Measurements from ENCODE around the gene HNRNPAB.
"Not testable (repeated sequence)": the region's sequence is repeated elsewhere in the genome, so short reads cannot be mapped to it uniquely, and the experiment has no call there.

HNRNPAB gene

DNA sequence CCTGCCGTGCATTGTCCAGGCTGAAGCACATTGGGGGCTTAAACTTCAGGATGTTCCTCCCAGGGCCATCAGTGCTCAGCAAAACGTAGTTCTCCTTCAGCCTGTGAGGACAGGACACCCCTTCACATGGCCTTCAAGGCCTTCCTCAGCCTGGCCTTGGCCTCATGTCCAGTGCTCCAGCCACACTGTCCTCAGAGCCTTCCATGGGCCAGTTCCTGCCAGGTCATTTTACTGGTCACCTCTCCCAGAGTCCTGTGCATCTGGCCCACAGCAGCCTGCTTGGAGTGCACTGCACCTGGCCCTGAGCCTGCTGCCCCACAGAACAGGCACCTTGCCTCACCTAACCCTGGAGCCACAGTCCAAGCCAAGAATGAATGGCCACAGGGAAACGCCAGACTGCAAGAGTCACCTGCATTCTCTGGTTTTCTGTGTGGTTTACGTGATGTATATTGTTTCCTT lies 8.7 kb downstream of the HNRNPAB start:
- DNase-seq = no peak

GRCh38 chr5:178213748-178214151 lies 9.4 kb downstream of the HNRNPAB start:
- no peak for DNase-seq

- no peak for DNase-seq
These were observed 9.9 kb downstream of the HNRNPAB start for GRCh38 chr5:178214160-178214803.

- no peak for DNase-seq
These were observed 11.1 kb downstream of the HNRNPAB start for GRCh38 chr5:178215280-178216002.

- no peak for DNase-seq
These were observed 11.8 kb downstream of the HNRNPAB start for GRCh38 chr5:178216088-178216534.

DNA sequence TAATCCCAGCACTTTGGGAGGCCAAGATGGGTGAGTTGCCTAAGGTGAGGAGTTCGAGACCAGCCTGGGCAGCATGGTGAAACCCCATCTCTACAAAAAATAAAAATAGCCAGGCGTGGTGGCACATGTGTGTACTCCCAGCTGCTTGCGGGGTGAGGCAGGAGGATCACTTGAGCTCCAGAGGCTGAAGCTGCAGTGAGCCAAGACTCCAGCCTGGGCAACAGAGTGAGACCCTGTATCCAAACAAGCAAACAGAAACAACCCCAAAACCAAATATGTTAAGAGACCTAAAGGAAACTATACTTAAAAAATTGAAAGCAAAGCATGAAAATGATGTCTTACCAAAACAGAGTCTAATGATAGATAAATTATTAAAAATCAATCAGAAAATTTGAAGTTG lies 12.4 kb downstream of the HNRNPAB start:
- no peak for DNase-seq

DNA sequence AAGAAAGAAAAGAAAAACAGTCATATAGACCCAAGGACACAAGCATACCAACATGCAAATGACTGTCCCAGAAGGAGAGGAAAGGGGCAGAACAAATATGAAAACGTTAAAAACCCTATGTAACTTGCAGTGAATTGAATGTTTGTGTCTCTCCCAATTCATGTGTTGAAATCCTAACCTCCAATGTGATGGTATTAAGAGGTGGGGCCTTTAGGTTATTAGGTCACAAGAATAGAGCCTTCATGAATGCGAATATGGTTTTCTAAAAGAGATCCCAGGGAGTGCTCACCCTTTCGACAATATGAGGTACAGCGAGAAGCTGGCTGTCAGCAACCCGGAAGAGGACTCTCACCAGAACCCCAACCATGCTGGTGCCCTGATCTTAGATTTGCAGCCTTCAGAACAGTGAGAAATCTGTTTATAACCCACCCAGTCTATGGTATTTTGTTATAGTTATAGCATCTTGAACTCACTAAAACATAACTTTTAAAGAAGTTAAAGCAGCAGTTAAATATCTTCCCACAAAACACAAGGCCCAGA lies 14.0 kb downstream of the HNRNPAB start:
- no peak for DNase-seq

GRCh38 chr5:178218827-178219226 lies 14.5 kb downstream of the HNRNPAB start:
- DNase-seq = no peak

DNA sequence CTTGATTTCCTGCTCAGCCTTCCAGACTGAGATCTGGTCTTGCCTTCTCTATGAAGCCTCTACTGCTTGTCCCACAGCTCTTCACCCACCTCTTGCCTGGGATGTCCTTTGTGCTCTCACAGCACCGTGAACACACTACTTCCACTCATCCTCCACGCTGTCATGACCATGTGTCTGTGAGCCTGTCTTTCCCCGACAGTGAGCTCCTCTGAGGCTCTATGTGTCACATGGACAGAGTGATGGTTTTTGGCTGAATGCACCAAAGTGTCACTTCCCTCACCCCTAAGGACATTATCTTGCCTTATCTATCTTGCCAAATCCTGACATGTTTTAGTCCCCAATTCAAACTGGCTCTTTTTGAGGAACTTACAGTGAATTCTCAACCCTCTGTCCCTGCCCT lies 16.9 kb downstream of the HNRNPAB start:
- DNase-seq = no peak

- DNase-seq = no peak
These were observed 17.5 kb downstream of the HNRNPAB start for GRCh38 chr5:178221853-178222252.

GRCh38 chr5:178222292-178222691 lies 18.0 kb downstream of the HNRNPAB start:
- no peak for DNase-seq

DNA sequence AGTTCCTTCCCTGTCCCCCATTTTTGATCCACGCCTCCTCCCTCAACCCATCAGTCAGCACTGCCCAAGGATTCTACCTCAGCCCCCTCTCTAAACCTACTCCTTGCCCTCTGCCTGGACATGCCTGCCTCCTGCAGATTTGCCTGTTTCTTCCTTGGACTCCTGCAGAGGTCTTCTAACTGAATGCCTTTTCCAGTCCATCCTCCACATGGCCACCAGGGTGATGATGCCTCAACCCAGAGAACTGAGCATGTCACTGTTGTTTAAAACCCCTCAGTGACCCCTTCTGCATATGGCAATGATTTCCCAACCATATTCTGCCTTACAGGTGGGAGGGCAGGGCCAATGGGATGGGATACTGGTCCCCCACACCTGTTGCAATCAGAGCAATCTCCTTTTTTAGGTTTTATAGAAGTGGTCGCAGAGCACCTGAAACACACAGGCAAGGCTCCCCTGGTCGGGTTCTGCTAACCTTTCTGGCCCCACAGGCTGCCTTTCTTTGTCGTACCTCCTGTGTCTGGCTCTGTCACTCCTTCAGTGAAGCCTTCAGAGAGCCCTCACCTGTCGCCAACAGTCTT lies 19.0 kb downstream of the HNRNPAB start:
- no peak for DNase-seq

- no peak for DNase-seq
These were observed 19.5 kb downstream of the HNRNPAB start for GRCh38 chr5:178223828-178224335.

DNA sequence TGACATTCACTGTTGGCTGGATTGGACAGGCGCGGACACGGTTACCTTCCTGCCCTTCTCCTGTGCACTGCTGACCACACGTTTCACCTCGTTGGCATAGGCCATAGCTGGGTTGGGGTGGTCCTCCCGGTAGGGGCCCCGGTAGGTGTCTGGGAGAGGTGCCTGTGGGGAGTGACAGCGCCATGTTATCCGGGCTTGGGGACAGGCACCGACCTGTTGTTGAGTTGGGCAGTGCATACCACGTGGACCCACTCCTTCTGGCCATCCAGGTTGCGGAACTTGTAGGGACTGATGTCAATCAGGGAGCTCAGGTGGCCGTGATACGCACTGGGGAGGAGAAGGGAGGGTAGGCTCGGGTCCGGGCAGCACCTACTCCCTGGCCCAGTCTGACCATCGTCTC lies 20.1 kb downstream of the HNRNPAB start:
- no peak for DNase-seq

DNA sequence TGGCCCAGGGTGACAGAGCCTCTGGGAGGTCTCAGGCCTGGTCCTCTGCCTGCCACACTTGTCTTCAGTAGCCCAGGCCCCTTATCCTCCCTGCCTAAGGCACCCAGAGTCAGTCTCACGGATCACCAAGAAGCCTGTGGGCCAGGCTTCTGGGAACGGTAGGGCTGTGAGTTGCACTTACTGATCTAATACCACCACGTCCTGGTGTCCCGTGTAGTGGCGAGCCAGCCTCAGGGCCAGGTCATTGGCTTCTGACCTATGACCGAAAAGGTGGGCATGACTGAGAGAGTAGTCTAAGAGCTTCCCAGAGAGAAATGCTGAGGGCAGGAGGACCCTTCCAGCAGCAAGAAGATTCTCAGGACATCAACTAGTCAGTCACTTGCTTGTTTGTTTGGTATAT lies 20.8 kb downstream of the HNRNPAB start:
- no peak for DNase-seq

- no peak for DNase-seq
These were observed 22.9 kb downstream of the HNRNPAB start for GRCh38 chr5:178227138-178227659.

DNA sequence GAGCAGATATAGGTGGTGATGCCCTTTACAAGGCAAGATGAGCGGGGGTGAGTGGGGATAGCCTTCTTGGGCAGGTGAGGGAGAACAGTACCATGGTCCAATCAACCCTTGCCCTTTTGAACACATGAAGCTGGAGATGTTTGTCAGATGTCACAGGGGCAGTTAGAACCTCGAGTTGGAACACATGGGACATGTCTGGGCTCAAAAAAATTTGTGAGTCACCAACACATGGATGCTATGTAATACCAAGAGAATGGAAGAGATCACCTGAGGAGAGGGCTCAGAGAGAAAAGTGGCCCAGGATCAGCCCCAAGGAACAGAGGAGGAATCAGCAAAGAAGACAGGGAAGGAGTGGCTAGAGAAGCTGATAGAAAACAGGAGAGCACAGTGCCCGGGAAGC lies 23.6 kb downstream of the HNRNPAB start:
- DNase-seq = no peak

- DNase-seq = no peak
These were observed 24.3 kb downstream of the HNRNPAB start for GRCh38 chr5:178228609-178229008.

- not testable (repeated sequence) for DNase-seq
These were observed 24.8 kb downstream of the HNRNPAB start for GRCh38 chr5:178229111-178229510.

DNA sequence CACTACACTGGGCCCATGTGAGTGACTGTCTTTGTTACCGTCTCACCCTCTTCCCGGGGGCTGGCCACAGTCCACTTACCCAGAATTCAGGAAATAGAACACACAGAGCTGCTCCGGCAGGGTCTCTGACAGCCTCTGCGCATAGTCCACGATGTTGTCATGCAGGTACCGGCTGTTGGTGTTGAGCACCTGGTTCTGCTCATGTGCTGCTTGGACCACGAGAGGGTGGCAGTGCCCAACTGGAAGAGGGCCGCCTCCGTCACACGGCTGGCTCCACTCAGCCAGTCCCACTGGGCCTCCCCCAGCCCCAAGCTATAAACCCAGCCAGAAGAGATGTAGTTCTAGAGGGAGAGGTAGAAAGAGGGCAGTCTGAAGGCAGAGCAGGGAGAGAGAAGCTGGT lies 25.5 kb downstream of the HNRNPAB start:
- DNase-seq = no peak

DNA sequence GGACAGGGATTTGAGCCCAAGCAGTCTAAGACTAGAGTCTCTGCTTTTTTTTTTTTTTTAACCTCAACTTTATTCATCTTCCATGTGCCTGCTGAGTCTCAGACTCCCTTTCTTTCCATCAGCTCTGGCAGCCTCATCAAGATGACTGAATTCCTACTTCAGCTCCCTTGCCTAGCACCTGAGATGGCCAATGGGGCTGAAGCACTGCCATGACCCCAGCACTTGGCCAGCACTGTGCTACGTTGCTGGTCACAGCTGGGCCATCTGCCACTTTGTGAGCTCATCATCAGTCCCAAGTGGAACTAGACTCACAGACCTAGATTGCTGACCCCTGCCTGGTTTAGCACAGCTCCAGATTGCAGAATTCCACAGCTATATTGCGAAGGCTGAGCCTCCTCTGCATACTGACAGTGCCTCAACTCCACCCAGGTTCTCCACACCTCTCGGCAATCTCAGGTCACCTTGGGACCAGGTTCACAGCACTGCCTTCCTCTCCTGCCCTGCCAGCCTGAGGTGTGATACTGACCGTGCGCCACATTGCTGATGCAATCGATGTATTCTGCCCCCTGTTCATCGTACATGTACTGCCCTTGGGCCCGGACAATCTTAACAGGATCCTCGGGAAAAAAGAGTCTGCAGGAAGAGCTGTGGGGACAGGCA lies 26.7 kb downstream of the HNRNPAB start:
- DNase-seq = no peak

- DNase-seq = no peak
These were observed 27.3 kb downstream of the HNRNPAB start for GRCh38 chr5:178231539-178232123.
